Measurements from ENCODE around the gene DENND4A. TPM values are rescaled to one million over a fixed set of nuclear protein-coding genes. Genes with fewer than 3 reads are reported as not detected.

DENND4A gene
- total RNA-seq: 10 to 100 TPM; 53.1 to 88.2 (median 61.5) TPM
- polyA plus RNA-seq: 10 to 100 TPM in 1 of 3 donors, 1 to 10 TPM in 2; 9.4 to 11.1 (median 9.9) TPM
- long read RNA-seq, donor 1, partial matches to known transcripts: 0 of 2 reads
- long read RNA-seq, donor 1, other reads (novel, unspliced or antisense): 0 of 2 reads
- long read RNA-seq, donor 2, partial matches to known transcripts: 0 of 2 reads
- long read RNA-seq, donor 2, other reads (novel, unspliced or antisense): 0 of 2 reads

GRCh38 chr15:65792138-65792987 is at the start of gene DENND4A:
DENND4A (minus strand) TSS chr15:65792293; CDS start chr15:65756450, 35,843 bp downstream.
- H3K9me3 ChIP-seq: no peaks in the 10 kb centered on the region
- H3K27ac ChIP-seq: peak within 1 kb of the TSS; percentile 98 to 100 (median 99)
- intact Hi-C loops (cut with DNase I; ENCODE audit: low total_unique reads): no loop called here
- WGBS, 5 donors: 0 to 1% (median 1%) methylated on average over 31 to 63 of the region's 63 CpGs
- no peaks in the 10 kb centered on the region for H3K27me3 ChIP-seq (replicated peaks in 1 of 7)
- H3K36me3 ChIP-seq: no peaks in the 10 kb centered on the region
- peak within 1 kb of the TSS; percentile 65 to 83 (median 74) for H3K4me3 ChIP-seq
- H3K4me1 ChIP-seq: peaks cover 21 to 69% (median 51%) of the 10 kb centered on the region in 6 donors
- peak in 1 of 11 experiments; percentile 39 for TF ChIP-seq CTCF (IDR thresholded peaks at IDR 0.05 in 8 of 11, conservative IDR thresholded peaks at IDR 0.05 in 3 of 11)
- TF ChIP-seq POLR2A (IDR thresholded peaks at IDR 0.05): peak; percentile 35 to 94 (median 74)
- TF ChIP-seq POLR2AphosphoS5 (IDR thresholded peaks at IDR 0.05): peak; percentile 97 to 99 (median 99)
- peak; percentile 100 for DNase-seq

- WGBS, 5 donors: 36 to 66% (median 44%) methylated on average over 11 of the region's 11 CpGs
- peak overlapping the region in 6 of 8 donors; percentile 1 to 69 (median 46) for H3K27ac ChIP-seq
- TF ChIP-seq POLR2A (IDR thresholded peaks at IDR 0.05) (no peak), POLR2AphosphoS5 (IDR thresholded peaks at IDR 0.05) (no peak), CTCF (IDR thresholded peaks at IDR 0.05 in 8 of 11, conservative IDR thresholded peaks at IDR 0.05 in 3 of 11) (no peak)
- H3K4me3 ChIP-seq: peak overlapping the region in 2 of 8 donors; percentile 25 to 33
- no peak for DNase-seq
- H3K27me3 ChIP-seq (replicated peaks in 1 of 7): no peaks in the 10 kb centered on the region
- intact Hi-C loops (cut with DNase I; ENCODE audit: low total_unique reads): no loop called here
- no peaks in the 10 kb centered on the region for H3K9me3 ChIP-seq
- no peaks in the 10 kb centered on the region for H3K36me3 ChIP-seq
- H3K4me1 ChIP-seq: peaks cover 3 to 40% (median 18%) of the 10 kb centered on the region in 6 donors
Observed at GRCh38 chr15:65841121-65841930, 49.2 kb upstream of the DENND4A start.

GRCh38 chr15:65839985-65840384 is 47.9 kb upstream of the DENND4A start:
- intact Hi-C loops (cut with DNase I; ENCODE audit: low total_unique reads): no loop called here
- H3K4me1 ChIP-seq: peaks cover 3 to 52% (median 22%) of the 10 kb centered on the region in 6 donors
- no peaks in the 10 kb centered on the region for H3K27me3 ChIP-seq (replicated peaks in 1 of 7)
- no peaks in the 10 kb centered on the region for H3K36me3 ChIP-seq
- TF ChIP-seq POLR2AphosphoS5 (IDR thresholded peaks at IDR 0.05) (no peak), POLR2A (IDR thresholded peaks at IDR 0.05) (no peak), CTCF (IDR thresholded peaks at IDR 0.05 in 8 of 11, conservative IDR thresholded peaks at IDR 0.05 in 3 of 11) (no peak)
- 78 to 88% (median 81%) methylated on average over 4 of the region's 4 CpGs for WGBS, 5 donors
- no peaks in the 10 kb centered on the region for H3K9me3 ChIP-seq
- no peak overlapping the region for H3K4me3 ChIP-seq
- H3K27ac ChIP-seq: peak overlapping the region in 1 of 8 donors; percentile 11
- no peak for DNase-seq

All from spleen (tissue), 13 donors.